Adipose tissue (tissue), 3 donors: ENCODE data around the gene DAB1. TPM values are rescaled to one million over a fixed set of nuclear protein-coding genes. Genes with fewer than 3 reads are reported as not detected.

ENCODE experiments used
- H3K27ac ChIP-seq: one replicate; pipeline ENCODE4 v1.5.1; 2013; ENCODE audit warnings: low read depth, low read length
- WGBS, 3 donors: extraction: QIAGEN DNeasy Blood & Tissue Kit; methylation state at CpG; one replicate each; pipeline ENCODE4 v1.1.7; 2013; 5-methylcytosine and 5-hydroxymethylcytosine counted together
- polyA plus RNA-seq, 3 donors: library from polyadenylated mRNA; stranded (reverse); fragments of 200-250 nt; gene quantifications; one replicate each; pipeline ENCODE4 v1.2.3, GENCODE V29; 2013
- donor health status: healthy with polysubstance abuse.
- donor health status: Bipolar disorder and iron deficiency.
- donor health status: healthy.

DAB1 gene
- polyA plus RNA-seq, 3 donors, result 0.11 to 0.25 (median 0.15) TPM

- 73 to 77% (median 74%) methylated on average over 5 of the region's 5 CpGs for WGBS, 3 donors
- H3K27ac ChIP-seq, result no peak overlapping the region
These were observed 208.8 kb downstream of the DAB1 start for GRCh38 chr1:57214951-57215575.

- H3K27ac ChIP-seq, result no peak overlapping the region
- 76 to 84% (median 81%) methylated on average over 2 of the region's 2 CpGs for WGBS, 3 donors
These were observed 213.0 kb downstream of the DAB1 start for GRCh38 chr1:57210881-57211280.

GRCh38 chr1:57209495-57209894 lies 214.4 kb downstream of the DAB1 start:
- 95 to 100% (median 96%) methylated on average over 1 of the region's 1 CpG for WGBS, 3 donors
- no peak overlapping the region for H3K27ac ChIP-seq

- WGBS, 3 donors, result 78 to 91% (median 89%) methylated on average over 1 of the region's 1 CpG
- H3K27ac ChIP-seq, result no peak overlapping the region
These were observed 215.0 kb downstream of the DAB1 start for GRCh38 chr1:57208741-57209302.

GRCh38 chr1:57206038-57206437 lies 217.8 kb downstream of the DAB1 start:
- no peak overlapping the region for H3K27ac ChIP-seq

GRCh38 chr1:57204942-57205787 lies 218.7 kb downstream of the DAB1 start:
- H3K27ac ChIP-seq, result no peak overlapping the region
- WGBS, 3 donors, result 81 to 85% (median 84%) methylated on average over 5 of the region's 5 CpGs

- no peak overlapping the region for H3K27ac ChIP-seq
- WGBS, 3 donors, result 69 to 84% (median 81%) methylated on average over 3 of the region's 3 CpGs
These were observed 219.8 kb downstream of the DAB1 start for GRCh38 chr1:57204091-57204490.

GRCh38 chr1:57202241-57202640 lies 221.6 kb downstream of the DAB1 start:
- no peak overlapping the region for H3K27ac ChIP-seq
- WGBS, 3 donors, result 42 to 68% (median 66%) methylated on average over 2 of the region's 2 CpGs

- WGBS, 3 donors, result 45 to 74% (median 65%) methylated on average over 2 of the region's 2 CpGs
- no peak overlapping the region for H3K27ac ChIP-seq
These were observed 224.9 kb downstream of the DAB1 start for GRCh38 chr1:57198912-57199311.

- H3K27ac ChIP-seq, result no peak overlapping the region
- 78 to 88% (median 87%) methylated on average over 1 of the region's 1 CpG for WGBS, 3 donors
These were observed 228.4 kb downstream of the DAB1 start for GRCh38 chr1:57195436-57195941.

GRCh38 chr1:57192222-57192621 lies 231.6 kb downstream of the DAB1 start:
- 87 to 93% (median 88%) methylated on average over 2 of the region's 2 CpGs for WGBS, 3 donors
- H3K27ac ChIP-seq, result no peak overlapping the region

- H3K27ac ChIP-seq, result no peak overlapping the region
- 71 to 90% (median 88%) methylated on average over 2 of the region's 2 CpGs for WGBS, 3 donors
These were observed 233.0 kb downstream of the DAB1 start for GRCh38 chr1:57190898-57191297.

- 61 to 88% (median 83%) methylated on average over 2 of the region's 2 CpGs for WGBS, 3 donors
- no peak overlapping the region for H3K27ac ChIP-seq
These were observed 235.7 kb downstream of the DAB1 start for GRCh38 chr1:57188168-57188567.

GRCh38 chr1:57186455-57186854 lies 237.4 kb downstream of the DAB1 start:
- 79 to 96% (median 93%) methylated on average over 3 of the region's 3 CpGs for WGBS, 3 donors
- no peak overlapping the region for H3K27ac ChIP-seq

GRCh38 chr1:57179001-57179400 lies 244.9 kb downstream of the DAB1 start:
- WGBS, 3 donors, result 80 to 84% (median 81%) methylated on average over 4 of the region's 4 CpGs
- H3K27ac ChIP-seq, result no peak overlapping the region

- no peak overlapping the region for H3K27ac ChIP-seq
- 65 to 88% (median 72%) methylated on average over 5 of the region's 5 CpGs for WGBS, 3 donors
These were observed 248.4 kb downstream of the DAB1 start for GRCh38 chr1:57175506-57175905.

- H3K27ac ChIP-seq, result no peak overlapping the region
- 73 to 83% (median 80%) methylated on average over 1 of the region's 1 CpG for WGBS, 3 donors
These were observed 251.8 kb downstream of the DAB1 start for GRCh38 chr1:57172040-57172439.

- 71 to 84% (median 81%) methylated on average over 2 of the region's 2 CpGs for WGBS, 3 donors
- no peak overlapping the region for H3K27ac ChIP-seq
These were observed 255.9 kb downstream of the DAB1 start for GRCh38 chr1:57167997-57168396.

GRCh38 chr1:57165546-57165945 lies 258.3 kb downstream of the DAB1 start:
- 46 to 55% (median 53%) methylated on average over 1 of the region's 1 CpG for WGBS, 3 donors
- no peak overlapping the region for H3K27ac ChIP-seq
